WTC11 (cell line): Measurements from ENCODE around the gene CSTF1. TPM values are rescaled to one million over a fixed set of nuclear protein-coding genes. Genes with fewer than 3 reads are reported as not detected.

Experiments used
- ATAC-seq: fragments of 200-7000 bp; cut with Tn5 transposase; 2 replicates; pipeline ENCODE4 v1.10.0; 2021; ENCODE audit warnings: mild to moderate bottlenecking, moderate library complexity
- CTCF ChIA-PET: fragments of 300-600 bp; sonication (Branson Sonifier 250); formaldehyde crosslinking; loops from one replicate; lab custom pipeline; 2021; ENCODE audit warnings: antibody characterized with exemption; lab: Charles Lee
- POLR2A ChIA-PET: fragments of 350-600 bp; sonication (Branson Sonifier 250); formaldehyde crosslinking; loops from one replicate; lab custom pipeline; 2021; ENCODE audit warnings: antibody characterized with exemption; lab: Charles Lee
- DNase-seq: peaks from one replicate; pipeline ENCODE4 v3.0.0; 2021; ENCODE audit warnings: low spot score
- H3K27ac Mint-ChIP-seq: 2 replicates; pipeline ENCODE4 v1.8.0; 2021; ENCODE audit warnings: mixed read lengths
- H3K27me3 Mint-ChIP-seq: 2 replicates; pipeline ENCODE4 v1.8.0; 2021; ENCODE audit warnings: low read depth, mild to moderate bottlenecking, moderate library complexity, mixed read lengths
- H3K36me3 Mint-ChIP-seq: 2 replicates; pipeline ENCODE4 v1.8.0; 2021; ENCODE audit warnings: mixed read lengths
- H3K4me1 Mint-ChIP-seq: 2 replicates; pipeline ENCODE4 v1.8.0; 2022; ENCODE audit warnings: mixed read lengths
- H3K4me3 Mint-ChIP-seq: 2 replicates; pipeline ENCODE4 v1.8.0; 2021; ENCODE audit warnings: mild to moderate bottlenecking, moderate library complexity, mixed read lengths
- H3K9me3 Mint-ChIP-seq: 2 replicates; pipeline ENCODE4 v1.8.0; 2021; ENCODE audit warnings: mixed read lengths
- AR ChIP-seq: fragments of 250-450 bp; sonication (Bioruptor Pico); IDR thresholded peaks from 2 replicates; pipeline ENCODE4 v1.9.0; 2021; ENCODE audit warnings: mild to moderate bottlenecking
- ATF1 ChIP-seq: sonication (generic); formaldehyde crosslinking; IDR thresholded peaks from 2 replicates; pipeline ENCODE4 v1.8.1; 2023; ENCODE audit warnings: mild to moderate bottlenecking, moderate library complexity, missing genetic modification reagents
- ATF2 ChIP-seq: sonication (generic); formaldehyde crosslinking; IDR thresholded peaks from 2 replicates; pipeline ENCODE4 v1.8.1; 2022; ENCODE audit warnings: low read depth, missing genetic modification reagents, borderline replicate concordance
- CREB1 ChIP-seq: sonication (generic); formaldehyde crosslinking; IDR thresholded peaks from 2 replicates; pipeline ENCODE4 v1.8.0; 2023; ENCODE audit warnings: mild to moderate bottlenecking, missing genetic modification reagents
- ESRRA ChIP-seq: sonication (generic); formaldehyde crosslinking; IDR thresholded peaks from 2 replicates; pipeline ENCODE4 v1.8.1; 2022; ENCODE audit warnings: mild to moderate bottlenecking, missing genetic modification reagents, borderline replicate concordance
- IRF2 ChIP-seq: sonication (generic); formaldehyde crosslinking; IDR thresholded peaks from 2 replicates; pipeline ENCODE4 v1.8.0; 2022; ENCODE audit warnings: low read depth, missing genetic modification reagents, borderline replicate concordance
- MYBL2 ChIP-seq: sonication (generic); formaldehyde crosslinking; IDR thresholded peaks from 2 replicates; pipeline ENCODE4 v1.8.1; 2023; ENCODE audit warnings: mild to moderate bottlenecking, moderate library complexity, missing genetic modification reagents
- OVOL2 ChIP-seq: fragments of 250-450 bp; sonication (Bioruptor Pico); IDR thresholded peaks from 2 replicates; pipeline ENCODE4 v1.9.0; 2021; ENCODE audit warnings: mild to moderate bottlenecking, borderline replicate concordance
- PRDM15 ChIP-seq: sonication (generic); formaldehyde crosslinking; IDR thresholded peaks from 2 replicates; pipeline ENCODE4 v1.8.0; 2022; ENCODE audit warnings: missing genetic modification reagents
- PREB ChIP-seq: sonication (generic); formaldehyde crosslinking; IDR thresholded peaks from 2 replicates; pipeline ENCODE4 v1.8.1; 2022; ENCODE audit warnings: mild to moderate bottlenecking, missing genetic modification reagents, moderate library complexity, borderline replicate concordance
- RORB ChIP-seq: fragments of 250-450 bp; sonication (Bioruptor Pico); IDR thresholded peaks from 2 replicates; pipeline ENCODE4 v1.9.0; 2021; ENCODE audit warnings: mild to moderate bottlenecking
- SMAD3 ChIP-seq: sonication (generic); formaldehyde crosslinking; IDR thresholded peaks from 2 replicates; pipeline ENCODE4 v1.8.0; 2022; ENCODE audit warnings: missing genetic modification reagents, mild to moderate bottlenecking, borderline replicate concordance
- TCF7 ChIP-seq: sonication (generic); formaldehyde crosslinking; IDR thresholded peaks from 2 replicates; pipeline ENCODE4 v1.8.0; 2022; ENCODE audit warnings: mild to moderate bottlenecking, low read depth, missing genetic modification reagents, moderate library complexity
- TP53 ChIP-seq: sonication (generic); formaldehyde crosslinking; IDR thresholded peaks from 2 replicates; pipeline ENCODE4 v1.8.1; 2023; ENCODE audit warnings: mild to moderate bottlenecking, missing genetic modification reagents
- USF2 ChIP-seq: sonication (generic); formaldehyde crosslinking; IDR thresholded peaks from 2 replicates; pipeline ENCODE4 v1.8.1; 2023; ENCODE audit warnings: mild to moderate bottlenecking, missing genetic modification reagents, moderate library complexity
- ZBTB43 ChIP-seq: sonication (generic); formaldehyde crosslinking; IDR thresholded peaks from 2 replicates; pipeline ENCODE4 v1.8.1; 2023; ENCODE audit warnings: mild to moderate bottlenecking, missing genetic modification reagents
- ZNF219 ChIP-seq: sonication (generic); formaldehyde crosslinking; IDR thresholded peaks from 2 replicates; pipeline ENCODE4 v1.8.0; 2023; ENCODE audit warnings: missing genetic modification reagents, mild to moderate bottlenecking, borderline replicate concordance
- ZNF263 ChIP-seq: sonication (generic); formaldehyde crosslinking; IDR thresholded peaks from 2 replicates; pipeline ENCODE4 v1.8.1; 2022; ENCODE audit warnings: low read depth, mild to moderate bottlenecking, moderate library complexity, missing genetic modification reagents
- ZNF423 ChIP-seq: fragments of 250-450 bp; sonication (Bioruptor Pico); IDR thresholded peaks from 2 replicates; pipeline ENCODE4 v2.1.2; 2022; ENCODE audit warnings: mild to moderate bottlenecking, moderate library complexity
- ZSCAN18 ChIP-seq: fragments of 250-450 bp; sonication (Bioruptor Pico); IDR thresholded peaks from 2 replicates; pipeline ENCODE4 v2.1.2; 2022; ENCODE audit warnings: mild to moderate bottlenecking, moderate library complexity
- total RNA-seq: library from RNA; stranded (reverse); gene quantifications from 3 replicates; pipeline ENCODE4 v1.2.3, GENCODE V29; 2021

The CSTF1 gene
- total RNA-seq, 1 experiment from 2014 or later: 58.5 TPM

- H3K27ac Mint-ChIP-seq: no peak overlapping the region
- H3K4me3 Mint-ChIP-seq: no peak overlapping the region
- no peak for TF ChIP-seq ZBTB43 (CRISPR knock-in tag)
- TF ChIP-seq MYBL2: no peak
- TF ChIP-seq IRF2: no peak
- TF ChIP-seq OVOL2 (CRISPR knock-in tag): no peak
- no peak for TF ChIP-seq SMAD3
- TF ChIP-seq TP53 (CRISPR knock-in tag): no peak
- no peak for TF ChIP-seq ZNF263
- no peak for TF ChIP-seq USF2
- no peak for TF ChIP-seq RORB (CRISPR knock-in tag)
- TF ChIP-seq, all 79 proteins: peak for 0
- POLR2A ChIA-PET: no interaction called here
- DNase-seq: no peak
- Mint-ChIP-seq H3K27me3 (peaks cover 26% of the 10 kb centered on the region), H3K4me1 (no peaks in the 10 kb centered on the region), H3K9me3 (no peaks in the 10 kb centered on the region), H3K36me3 (no peaks in the 10 kb centered on the region)
- CTCF ChIA-PET: no interaction called here
- ATAC-seq: no peak
Observed at GRCh38 chr20:56430461-56430860, 38.0 kb downstream of the CSTF1 start.

- H3K9me3 Mint-ChIP-seq: no peaks in the 10 kb centered on the region
- POLR2A ChIA-PET: no interaction called here
- CTCF ChIA-PET: no interaction called here
- no peak overlapping the region for H3K27ac Mint-ChIP-seq
- TF ChIP-seq PREB (no peak), ZSCAN18 (CRISPR knock-in tag) (no peak), ZNF219 (CRISPR knock-in tag) (no peak)
- no peaks in the 10 kb centered on the region for H3K36me3 Mint-ChIP-seq
- ATAC-seq (no peak), DNase-seq (no peak)
- H3K4me1 Mint-ChIP-seq: no peaks in the 10 kb centered on the region
- H3K4me3 Mint-ChIP-seq: no peak overlapping the region
- H3K27me3 Mint-ChIP-seq: peaks cover 24% of the 10 kb centered on the region
Observed at GRCh38 chr20:56430957-56431356, 38.5 kb downstream of the CSTF1 start.

GRCh38 chr20:56431471-56431870 is 39.0 kb downstream of the CSTF1 start:
- H3K9me3 Mint-ChIP-seq: no peaks in the 10 kb centered on the region
- ChIA-PET POLR2A (no interaction called here), CTCF (no interaction called here)
- ATAC-seq (no peak), DNase-seq (no peak)
- no peaks in the 10 kb centered on the region for H3K36me3 Mint-ChIP-seq
- no peaks in the 10 kb centered on the region for H3K4me1 Mint-ChIP-seq
- peaks cover 19% of the 10 kb centered on the region for H3K27me3 Mint-ChIP-seq
- H3K4me3 Mint-ChIP-seq: no peak overlapping the region
- H3K27ac Mint-ChIP-seq: no peak overlapping the region
- TF ChIP-seq AR (CRISPR knock-in tag) (no peak), TCF7 (no peak), ZNF423 (no peak), ATF2 (CRISPR knock-in tag) (no peak), ATF1 (no peak), IRF2 (no peak), CREB1 (no peak), PRDM15 (CRISPR knock-in tag) (no peak), ESRRA (CRISPR knock-in tag) (no peak)
